Measurements from ENCODE around the gene BLOC1S3.
A peak's percentile ranks its signal among the peaks of the same experiment; 100 is the strongest.

- TF ChIP-seq, protein P1, sequence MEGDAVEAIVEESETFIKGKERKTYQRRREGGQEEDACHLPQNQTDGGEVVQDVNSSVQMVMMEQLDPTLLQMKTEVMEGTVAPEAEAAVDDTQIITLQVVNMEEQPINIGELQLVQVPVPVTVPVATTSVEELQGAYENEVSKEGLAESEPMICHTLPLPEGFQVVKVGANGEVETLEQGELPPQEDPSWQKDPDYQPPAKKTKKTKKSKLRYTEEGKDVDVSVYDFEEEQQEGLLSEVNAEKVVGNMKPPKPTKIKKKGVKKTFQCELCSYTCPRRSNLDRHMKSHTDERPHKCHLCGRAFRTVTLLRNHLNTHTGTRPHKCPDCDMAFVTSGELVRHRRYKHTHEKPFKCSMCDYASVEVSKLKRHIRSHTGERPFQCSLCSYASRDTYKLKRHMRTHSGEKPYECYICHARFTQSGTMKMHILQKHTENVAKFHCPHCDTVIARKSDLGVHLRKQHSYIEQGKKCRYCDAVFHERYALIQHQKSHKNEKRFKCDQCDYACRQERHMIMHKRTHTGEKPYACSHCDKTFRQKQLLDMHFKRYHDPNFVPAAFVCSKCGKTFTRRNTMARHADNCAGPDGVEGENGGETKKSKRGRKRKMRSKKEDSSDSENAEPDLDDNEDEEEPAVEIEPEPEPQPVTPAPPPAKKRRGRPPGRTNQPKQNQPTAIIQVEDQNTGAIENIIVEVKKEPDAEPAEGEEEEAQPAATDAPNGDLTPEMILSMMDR (IDR thresholded peaks at IDR 0.05; ENCODE audit: low read depth, low read length), result peak; percentile 58
- no peak for TF ChIP-seq EZH2phosphoT487 (IDR thresholded peaks at IDR 0.05; ENCODE audit: low read depth)
Observed at GRCh38 chr19:45130888-45131615, 47.5 kb upstream of the BLOC1S3 start.

All from OCI-LY3 (cell line).